ENCODE results near the gene PUM2. TPM values are rescaled to one million over a fixed set of nuclear protein-coding genes. Genes with fewer than 3 reads are reported as not detected.

PUM2 gene, protein sequence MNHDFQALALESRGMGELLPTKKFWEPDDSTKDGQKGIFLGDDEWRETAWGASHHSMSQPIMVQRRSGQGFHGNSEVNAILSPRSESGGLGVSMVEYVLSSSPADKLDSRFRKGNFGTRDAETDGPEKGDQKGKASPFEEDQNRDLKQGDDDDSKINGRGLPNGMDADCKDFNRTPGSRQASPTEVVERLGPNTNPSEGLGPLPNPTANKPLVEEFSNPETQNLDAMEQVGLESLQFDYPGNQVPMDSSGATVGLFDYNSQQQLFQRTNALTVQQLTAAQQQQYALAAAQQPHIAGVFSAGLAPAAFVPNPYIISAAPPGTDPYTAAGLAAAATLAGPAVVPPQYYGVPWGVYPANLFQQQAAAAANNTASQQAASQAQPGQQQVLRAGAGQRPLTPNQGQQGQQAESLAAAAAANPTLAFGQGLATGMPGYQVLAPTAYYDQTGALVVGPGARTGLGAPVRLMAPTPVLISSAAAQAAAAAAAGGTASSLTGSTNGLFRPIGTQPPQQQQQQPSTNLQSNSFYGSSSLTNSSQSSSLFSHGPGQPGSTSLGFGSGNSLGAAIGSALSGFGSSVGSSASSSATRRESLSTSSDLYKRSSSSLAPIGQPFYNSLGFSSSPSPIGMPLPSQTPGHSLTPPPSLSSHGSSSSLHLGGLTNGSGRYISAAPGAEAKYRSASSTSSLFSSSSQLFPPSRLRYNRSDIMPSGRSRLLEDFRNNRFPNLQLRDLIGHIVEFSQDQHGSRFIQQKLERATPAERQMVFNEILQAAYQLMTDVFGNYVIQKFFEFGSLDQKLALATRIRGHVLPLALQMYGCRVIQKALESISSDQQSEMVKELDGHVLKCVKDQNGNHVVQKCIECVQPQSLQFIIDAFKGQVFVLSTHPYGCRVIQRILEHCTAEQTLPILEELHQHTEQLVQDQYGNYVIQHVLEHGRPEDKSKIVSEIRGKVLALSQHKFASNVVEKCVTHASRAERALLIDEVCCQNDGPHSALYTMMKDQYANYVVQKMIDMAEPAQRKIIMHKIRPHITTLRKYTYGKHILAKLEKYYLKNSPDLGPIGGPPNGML
- total RNA-seq: 42.0 and 54.8 TPM in 2 replicates

GRCh38 chr2:20350753-20351554, at the start of gene PUM2:
Gene PUM2, minus strand, starts transcription at chr2:20350844. Its CDS starts 23,484 bp downstream, at chr2:20327360.

GRCh38 chr2:20224716-20225293, 125.8 kb downstream of the PUM2 start, which contains the start of gene SDC1:
Gene SDC1, minus strand, starts transcription at chr2:20225130. Its CDS starts 263 bp downstream, at chr2:20224867.

Small RNA genes lying within 50 kb of the gene (small RNA-seq; reads per million reads assigned to genes)
- not detected for gene RNU7-113P

Other genes starting within 250 kb of the PUM2 start
- gene SDC1, start 125.7 kb downstream of the PUM2 start, total RNA-seq: 69.8 and 152 TPM in 2 replicates
- gene RHOB, start 96.2 kb upstream of the PUM2 start, total RNA-seq: 152 and 153 TPM in 2 replicates

Measured in hair follicle dermal papilla cell (primary cell).